Mammary epithelial cell (primary cell): ENCODE results near the gene SH2D6.

ENCODE experiments used
- CTCF ChIP-seq, 2 donors: IDR thresholded peaks in 1 of 2; conservative IDR thresholded peaks in 1 of 2; 2 replicates each; pipeline ENCODE4 v1.5.1; 2011 to 2012; ENCODE audit warnings: inconsistent platforms in 2 of 2, low read length in 2 of 2, mild to moderate bottlenecking in 2 of 2, control low read depth in 1 of 2, low read depth in 1 of 2; ENCODE audit not compliant: insufficient read depth in 1 of 2; ENCODE audit errors: extremely low read depth in 1 of 2
- EZH2 ChIP-seq: IDR thresholded peaks from 2 replicates; pipeline ENCODE4 v1.6.1; 2012; ENCODE audit warnings: low read length, inconsistent platforms, borderline replicate concordance

GRCh38 chr2:85419009-85419675, 628 bp downstream of the SH2D6 start:
- TF ChIP-seq CTCF (conservative IDR thresholded peaks at IDR 0.05 in 1 of 2, IDR thresholded peaks at IDR 0.05 in 1 of 2; ENCODE audit: extremely low read depth in 1 of 2, insufficient read depth in 1 of 2, low read depth in 1 of 2, low read length in 2 of 2) (no peak), EZH2 (no peak)
